IMR-90 (cell line): ENCODE results near the gene BRPF1. TPM values are rescaled to one million over a fixed set of nuclear protein-coding genes. Genes with fewer than 3 reads are reported as not detected.

ENCODE experiments used
- ATAC-seq: fragments of 200-7000 bp; cut with Tn5 transposase; 2 replicates; pipeline ENCODE4 v1.9.1; 2020; ENCODE audit warnings: low read depth, mild to moderate bottlenecking, moderate library complexity
- BruUV-seq: library from RNA; stranded (reverse); fragments of 400-500 nt; replicated peaks from 2 replicates; lab custom pipeline; 2021; lab: Mats Ljungman, UMichigan
- CTCF ChIA-PET: fragments of 300-600 bp; formaldehyde crosslinking; extraction: SDS; loops from one replicate; lab custom pipeline; 2021; ENCODE audit warnings: antibody characterized with exemption; lab: Yijun Ruan, JAX
- POLR2A ChIA-PET: fragments of 300-600 bp; sonication (Branson Sonifier 250); formaldehyde crosslinking; loops from one replicate; lab custom pipeline; 2022; ENCODE audit warnings: antibody characterized with exemption; ENCODE audit not compliant: unreplicated experiment; lab: Charles Lee
- DNase-seq: peaks from one replicate; pipeline ENCODE4 v3.0.0; 2013
- H2AFZ ChIP-seq: replicated peaks from 2 replicates; pipeline ENCODE3; 2013; ENCODE audit warnings: low read length, mild to moderate bottlenecking; ENCODE audit not compliant: poor library complexity
- H2AK5ac ChIP-seq: 2 replicates; pipeline ENCODE4 v1.6.1; 2013; ENCODE audit warnings: low read depth, low read length, inconsistent platforms
- H2AK9ac ChIP-seq: replicated peaks from 2 replicates; pipeline ENCODE3; 2013; ENCODE audit warnings: mild to moderate bottlenecking, low read depth, low read length, moderate library complexity; ENCODE audit not compliant: poor library complexity
- H2BK120ac ChIP-seq: 2 replicates; pipeline ENCODE4 v1.6.1; 2013; ENCODE audit warnings: low read depth, low read length, inconsistent platforms
- H2BK15ac ChIP-seq: 3 replicates; pipeline ENCODE4 v1.6.1; 2013; ENCODE audit warnings: low read depth, low read length, inconsistent platforms
- H2BK20ac ChIP-seq: 2 replicates; pipeline ENCODE4 v1.6.1; 2013; ENCODE audit warnings: low read depth, mild to moderate bottlenecking, inconsistent platforms, low read length, moderate library complexity
- H2BK5ac ChIP-seq: 2 replicates; pipeline ENCODE4 v1.6.1; 2013; ENCODE audit warnings: mild to moderate bottlenecking, low read depth, low read length, inconsistent platforms; ENCODE audit not compliant: poor library complexity, severe bottlenecking
- H3K14ac ChIP-seq: replicated peaks from 2 replicates; pipeline ENCODE4 v1.6.1; 2013; ENCODE audit warnings: low read depth, low read length, inconsistent platforms
- H3K18ac ChIP-seq: 2 replicates; pipeline ENCODE4 v1.6.1; 2013; ENCODE audit warnings: low read depth, low read length, control low read depth
- H3K23ac ChIP-seq: 2 replicates; pipeline ENCODE4 v1.6.1; 2013; ENCODE audit warnings: low read depth, low read length, inconsistent platforms
- H3K27ac ChIP-seq: 2 replicates; pipeline ENCODE4 v1.5.1; 2013; ENCODE audit warnings: mild to moderate bottlenecking, control low read depth, low read length; ENCODE audit not compliant: insufficient read depth
- H3K27me3 ChIP-seq: 2 replicates; pipeline ENCODE4 v1.6.1; 2013; ENCODE audit warnings: low read length; ENCODE audit not compliant: control insufficient read depth, insufficient read depth
- H3K36me3 ChIP-seq: 2 replicates; pipeline ENCODE4 v1.6.1; 2013; ENCODE audit warnings: low read length, mixed read lengths; ENCODE audit not compliant: control insufficient read depth, insufficient read depth
- H3K4ac ChIP-seq: 2 replicates; pipeline ENCODE4 v1.6.1; 2013; ENCODE audit warnings: low read depth, low read length, inconsistent platforms
- H3K4me1 ChIP-seq: 2 replicates; pipeline ENCODE4 v1.6.1; 2013; ENCODE audit warnings: low read length, mixed read lengths; ENCODE audit not compliant: control insufficient read depth, insufficient read depth
- H3K4me2 ChIP-seq: 2 replicates; pipeline ENCODE4 v1.6.1; 2013; ENCODE audit warnings: low read depth, mild to moderate bottlenecking, control low read depth, low read length, moderate library complexity
- H3K4me3 ChIP-seq: 2 replicates; pipeline ENCODE4 v1.5.1; 2013; ENCODE audit warnings: low read depth, mild to moderate bottlenecking, control low read depth, low read length, moderate library complexity; ENCODE audit not compliant: insufficient read depth
- H3K56ac ChIP-seq: 2 replicates; pipeline ENCODE4 v1.6.1; 2013; ENCODE audit warnings: low read length, inconsistent platforms; ENCODE audit not compliant: insufficient read depth; ENCODE audit errors: extremely low read depth
- H3K79me1 ChIP-seq, 2 experiments: 2 replicates each; pipeline ENCODE4 v1.6.1; 2013; ENCODE audit warnings: low read length in 2 of 2, inconsistent platforms in 1 of 2, low read depth in 1 of 2
- H3K9ac ChIP-seq: 2 replicates; pipeline ENCODE4 v1.6.1; 2013; ENCODE audit warnings: low read depth, low read length, control low read depth
- H3K9me1 ChIP-seq: 2 replicates; pipeline ENCODE4 v1.6.1; 2013; ENCODE audit warnings: low read length, inconsistent platforms; ENCODE audit not compliant: insufficient read depth
- H3K9me3 ChIP-seq: 2 replicates; pipeline ENCODE4 v1.6.1; 2013; ENCODE audit warnings: low read length; ENCODE audit not compliant: control insufficient read depth, insufficient read depth
- H4K20me1 ChIP-seq: 2 replicates; pipeline ENCODE4 v1.6.1; 2013; ENCODE audit warnings: low read length, inconsistent platforms; ENCODE audit not compliant: insufficient read depth
- H4K5ac ChIP-seq: 2 replicates; pipeline ENCODE4 v1.6.1; 2013; ENCODE audit warnings: mild to moderate bottlenecking, low read depth, low read length, control low read depth
- H4K8ac ChIP-seq, 2 experiments: 2 replicates each; pipeline ENCODE4 v1.6.1; 2013; ENCODE audit warnings: low read depth in 2 of 2, low read length in 2 of 2, control low read depth in 1 of 2, inconsistent platforms in 1 of 2
- H4K91ac ChIP-seq: 2 replicates; pipeline ENCODE4 v1.6.1; 2013; ENCODE audit warnings: low read depth, low read length, inconsistent platforms; ENCODE audit not compliant: insufficient read depth
- MXI1 ChIP-seq: IDR thresholded peaks from 2 replicates; pipeline ENCODE4 v1.6.1; 2012; ENCODE audit warnings: low read depth, mild to moderate bottlenecking, low read length, moderate library complexity, borderline replicate concordance
- NFE2L2 ChIP-seq: fragments of 150-350 bp; IDR thresholded peaks from 2 replicates; pipeline ENCODE4 v1.6.1; 2016; ENCODE audit warnings: low read depth, mild to moderate bottlenecking, low read length
- RCOR1 ChIP-seq: IDR thresholded peaks from 2 replicates; pipeline ENCODE4 v1.6.1; 2012; ENCODE audit warnings: mild to moderate bottlenecking, low read length, improper control_type of control experiment; ENCODE audit not compliant: insufficient replicate concordance
- WGBS, 2 experiments: methylation state at CpG; one replicate each; pipeline versions ENCODE4 v1.1.5 to v1.1.7; 2013; ENCODE audit warnings: missing lambda C conversion rate in 2 of 2; ENCODE audit not compliant: insufficient read length in 1 of 2; ENCODE audit errors: extremely low coverage in 2 of 2; 5-methylcytosine and 5-hydroxymethylcytosine counted together
- dilution Hi-C: fragments of 300-500 bp; cut with HindIII; formaldehyde crosslinking; loops from one replicate; pipeline ENCODE4 v1.14.3; 2018; ENCODE audit warnings: low sequenced_read_pairs; ENCODE audit not compliant: unreplicated experiment
- in situ Hi-C: fragments of 300-500 bp; cut with MboI; formaldehyde crosslinking; loops from 3 replicates; pipeline ENCODE4 v1.14.3; 2019; ENCODE audit warnings: low sequenced_read_pairs, inconsistent platforms, mixed read lengths
- intact Hi-C: fragments of 100-400 bp; cut with micrococcal nuclease; formaldehyde crosslinking; loops from 2 replicates; pipeline ENCODE4 v1.10.0; 2022
- polyA plus RNA-seq, 3 experiments: library from polyadenylated mRNA; depleted of rRNA; stranded (reverse); fragments of >200 nt; gene quantifications; 2 replicates each; pipeline ENCODE4 v1.2.3, GENCODE V29; 2012; ENCODE audit warnings: low replicate concordance in 1 of 3
- total RNA-seq: library from RNA; depleted of rRNA; stranded (reverse); fragments of >200 nt; gene quantifications from 2 replicates; pipeline ENCODE4 v1.2.3, GENCODE V29; 2012

BRPF1 gene
- total and polyA plus RNA-seq, 2 of the 4 experiments (the other 2 are of a cell fraction): 13.6 to 15.6 TPM

GRCh38 chr3:9776896-9777693 lies 45.6 kb downstream of the BRPF1 start (continued):
- no peak for TF ChIP-seq MXI1

GRCh38 chr3:9777694-9778021 lies 46.1 kb downstream of the BRPF1 start:
- H2BK20ac ChIP-seq: no peak overlapping the region
- H3K4me2 ChIP-seq: no peak overlapping the region
- H2AK9ac ChIP-seq: no peak overlapping the region
- H4K20me1 ChIP-seq: no peaks in the 10 kb centered on the region
- no peak overlapping the region for H3K14ac ChIP-seq
- intact Hi-C loops (no loop called here), in situ Hi-C loops (no loop called here), dilution Hi-C loops (no loop called here)
- H2BK15ac ChIP-seq: no peak overlapping the region
- no peak overlapping the region for H4K5ac ChIP-seq
- BruUV-seq: no TSS peak
- CTCF ChIA-PET: no interaction called here
- no peaks in the 10 kb centered on the region for H3K9me3 ChIP-seq
- ATAC-seq: no peak
- no peak overlapping the region for H3K18ac ChIP-seq
- H3K4me1 ChIP-seq: peaks cover 3% of the 10 kb centered on the region
- no peak overlapping the region for H3K56ac ChIP-seq
- no peak for DNase-seq
- no peak overlapping the region for H2AFZ ChIP-seq
- no peak overlapping the region for H3K4me3 ChIP-seq
- TF ChIP-seq RCOR1 (no peak), NFE2L2 (no peak)
- H3K36me3 ChIP-seq: peaks cover 19% of the 10 kb centered on the region
- H3K27ac ChIP-seq: no peak overlapping the region
- no peak overlapping the region for H2BK120ac ChIP-seq
- H4K8ac ChIP-seq: no peak overlapping the region
- H3K9ac ChIP-seq: no peak overlapping the region
- H3K4ac ChIP-seq: no peak overlapping the region
- no CpG with 5 or more reads among the region's 1 CpG for whole genome bisulfite sequencing, 2 experiments
- H3K23ac ChIP-seq: no peak overlapping the region
- no peaks in the 10 kb centered on the region for H3K27me3 ChIP-seq
- H3K79me1 ChIP-seq: peaks cover 0 to 3% of the 10 kb centered on the region in 2 experiments; a peak in 2 of 4 replicates
- H2BK5ac ChIP-seq: no peak overlapping the region
- POLR2A ChIA-PET: no interaction called here
- no peak overlapping the region for H4K91ac ChIP-seq
- no peak overlapping the region for H2AK5ac ChIP-seq
- peaks cover 9% of the 10 kb centered on the region; the same call in 1 of the 2 replicates for H3K9me1 ChIP-seq
